Caco-2 (cell line): ENCODE results near the gene FCHSD1. TPM values are rescaled to one million over a fixed set of nuclear protein-coding genes. Genes with fewer than 3 reads are reported as not detected.
A peak's percentile ranks its signal among the peaks of the same experiment; 100 is the strongest.

Experiments
- BruUV-seq: library from RNA; stranded (reverse); fragments of 400-500 nt; replicated peaks from 2 replicates; lab custom pipeline; 2021; lab: Mats Ljungman, UMichigan
- CTCF ChIA-PET: fragments of 300-600 bp; sonication (Branson Sonifier 250); formaldehyde crosslinking; loops from one replicate; lab custom pipeline; 2022; ENCODE audit warnings: antibody characterized with exemption; lab: Charles Lee
- POLR2A ChIA-PET: fragments of 300-600 bp; sonication (Branson Sonifier 250); formaldehyde crosslinking; loops from one replicate; lab custom pipeline; 2022; ENCODE audit warnings: antibody characterized with exemption; lab: Charles Lee
- DNase-seq, 2 experiments: peaks; one replicate each; pipeline versions ENCODE4 v3.0.0 to v3.0.0-alpha.2; 2020 to 2022
- H3K27me3 ChIP-seq: replicated peaks from 2 replicates; pipeline ENCODE4 v1.6.0; 2011; ENCODE audit warnings: low read length; ENCODE audit not compliant: control insufficient read depth, insufficient read depth
- H3K36me3 ChIP-seq: 2 replicates; pipeline ENCODE4 v1.5.1; 2011; ENCODE audit warnings: low read length; ENCODE audit not compliant: control insufficient read depth, insufficient read depth
- H3K4me1 ChIP-seq: fragments of 250-450 bp; sonication (Bioruptor Pico); 2 replicates; pipeline ENCODE4 v1.5.1; 2020; ENCODE audit warnings: mild to moderate bottlenecking
- H3K4me3 ChIP-seq: 2 replicates; pipeline ENCODE4 v1.5.1; 2011; ENCODE audit warnings: low read depth, mild to moderate bottlenecking, control low read depth, low read length
- H3K9me3 ChIP-seq: fragments of 250-450 bp; sonication (Bioruptor Pico); 2 replicates; pipeline ENCODE4 v1.5.1; 2020; ENCODE audit warnings: mild to moderate bottlenecking, moderate library complexity
- H3K27ac Mint-ChIP-seq: one replicate; pipeline ENCODE4 v1.8.0; 2022; ENCODE audit warnings: mixed read lengths; ENCODE audit not compliant: unreplicated experiment
- H3K27me3 Mint-ChIP-seq: one replicate; pipeline ENCODE4 v1.8.0; 2022; ENCODE audit warnings: mixed read lengths; ENCODE audit not compliant: insufficient read depth, unreplicated experiment
- H3K36me3 Mint-ChIP-seq: one replicate; pipeline ENCODE4 v1.8.0; 2022; ENCODE audit warnings: mild to moderate bottlenecking, mixed read lengths; ENCODE audit not compliant: insufficient read depth, unreplicated experiment
- H3K4me1 Mint-ChIP-seq: one replicate; pipeline ENCODE4 v1.8.0; 2022; ENCODE audit warnings: low read depth, mixed read lengths; ENCODE audit not compliant: unreplicated experiment
- H3K4me3 Mint-ChIP-seq: one replicate; pipeline ENCODE4 v1.8.0; 2022; ENCODE audit warnings: mild to moderate bottlenecking, moderate library complexity, mixed read lengths; ENCODE audit not compliant: unreplicated experiment
- H3K9me3 Mint-ChIP-seq: one replicate; pipeline ENCODE4 v1.8.0; 2022; ENCODE audit warnings: mixed read lengths; ENCODE audit not compliant: unreplicated experiment
- intact Hi-C: fragments of 100-400 bp; cut with micrococcal nuclease; formaldehyde crosslinking; loops from one replicate; pipeline ENCODE4 v1.10.0; 2022; ENCODE audit not compliant: unreplicated experiment
- total RNA-seq: library from RNA; stranded (reverse); gene quantifications from 2 replicates; pipeline ENCODE4 v1.2.3, GENCODE V29; 2022
- TF ChIP-seq, protein P1 (sequence below), 2 experiments: fragments of 200-600 bp in 1 of 2; IDR thresholded peaks; 1 replicate in 1 of 2; 2 replicates in 1 of 2; pipeline versions ENCODE4 v1.5.1 to v1.8.0; 2011 to 2022; ENCODE audit warnings: antibody characterized with exemption in 1 of 2, control low read depth in 1 of 2, inconsistent platforms in 1 of 2, low read depth in 1 of 2, low read length in 1 of 2, mild to moderate bottlenecking in 1 of 2, moderate library complexity in 1 of 2; ENCODE audit not compliant: insufficient read depth in 1 of 2, severe bottlenecking in 1 of 2, unreplicated experiment in 1 of 2

Gene FCHSD1
- total RNA-seq, 1 experiment from 2014 or later, result 25.0 TPM

DNA sequence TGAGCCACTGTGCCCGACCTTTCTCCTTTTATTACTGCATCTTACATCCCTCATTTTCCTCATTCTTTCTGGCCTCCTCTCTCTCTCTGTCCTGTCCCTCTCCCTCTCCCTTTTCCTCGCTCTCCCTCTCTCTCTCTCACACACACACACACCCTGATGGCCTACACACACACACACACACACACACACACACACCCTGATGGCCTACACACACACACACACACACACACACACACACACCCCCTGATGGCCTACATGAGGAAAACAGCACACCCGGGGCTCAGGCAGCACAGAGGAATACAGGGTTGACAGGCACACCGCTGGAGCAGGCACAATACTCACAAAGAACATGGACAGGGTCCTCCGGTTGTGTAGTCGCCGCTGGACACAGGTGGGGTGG, 3.8 kb upstream of the FCHSD1 start:
- H3K27ac Mint-ChIP-seq, result no peak overlapping the region
- intact Hi-C loops, result no loop called here
- Histone ChIP-seq H3K4me3 (no peak overlapping the region), H3K9me3 (no peaks in the 10 kb centered on the region), H3K27me3 (no peaks in the 10 kb centered on the region), H3K4me1 (peaks cover 5% of the 10 kb centered on the region), H3K36me3 (no peaks in the 10 kb centered on the region; the same call in 1 of the 2 replicates)
- H3K27me3 Mint-ChIP-seq, result peaks cover 3% of the 10 kb centered on the region
- BruUV-seq, result no TSS peak
- no peak for DNase-seq
- POLR2A ChIA-PET, result no interaction called here
- CTCF ChIA-PET, result interaction anchor here (1.2 kb wide), 1 partner anchor 10 kb away, joined by 7 read pairs; no protein-coding TSS in a partner anchor
- H3K9me3 Mint-ChIP-seq, result no peaks in the 10 kb centered on the region
- peaks cover 4% of the 10 kb centered on the region for H3K36me3 Mint-ChIP-seq
- TF ChIP-seq, protein P1, sequence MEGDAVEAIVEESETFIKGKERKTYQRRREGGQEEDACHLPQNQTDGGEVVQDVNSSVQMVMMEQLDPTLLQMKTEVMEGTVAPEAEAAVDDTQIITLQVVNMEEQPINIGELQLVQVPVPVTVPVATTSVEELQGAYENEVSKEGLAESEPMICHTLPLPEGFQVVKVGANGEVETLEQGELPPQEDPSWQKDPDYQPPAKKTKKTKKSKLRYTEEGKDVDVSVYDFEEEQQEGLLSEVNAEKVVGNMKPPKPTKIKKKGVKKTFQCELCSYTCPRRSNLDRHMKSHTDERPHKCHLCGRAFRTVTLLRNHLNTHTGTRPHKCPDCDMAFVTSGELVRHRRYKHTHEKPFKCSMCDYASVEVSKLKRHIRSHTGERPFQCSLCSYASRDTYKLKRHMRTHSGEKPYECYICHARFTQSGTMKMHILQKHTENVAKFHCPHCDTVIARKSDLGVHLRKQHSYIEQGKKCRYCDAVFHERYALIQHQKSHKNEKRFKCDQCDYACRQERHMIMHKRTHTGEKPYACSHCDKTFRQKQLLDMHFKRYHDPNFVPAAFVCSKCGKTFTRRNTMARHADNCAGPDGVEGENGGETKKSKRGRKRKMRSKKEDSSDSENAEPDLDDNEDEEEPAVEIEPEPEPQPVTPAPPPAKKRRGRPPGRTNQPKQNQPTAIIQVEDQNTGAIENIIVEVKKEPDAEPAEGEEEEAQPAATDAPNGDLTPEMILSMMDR (IDR thresholded peaks at IDR 0.05; ENCODE audit: insufficient read depth in 1 of 2, low read depth in 1 of 2, low read length in 1 of 2, severe bottlenecking in 1 of 2, unreplicated experiment in 1 of 2), result no peak
- peaks cover 22% of the 10 kb centered on the region for H3K4me1 Mint-ChIP-seq
- H3K4me3 Mint-ChIP-seq, result no peak overlapping the region

DNA sequence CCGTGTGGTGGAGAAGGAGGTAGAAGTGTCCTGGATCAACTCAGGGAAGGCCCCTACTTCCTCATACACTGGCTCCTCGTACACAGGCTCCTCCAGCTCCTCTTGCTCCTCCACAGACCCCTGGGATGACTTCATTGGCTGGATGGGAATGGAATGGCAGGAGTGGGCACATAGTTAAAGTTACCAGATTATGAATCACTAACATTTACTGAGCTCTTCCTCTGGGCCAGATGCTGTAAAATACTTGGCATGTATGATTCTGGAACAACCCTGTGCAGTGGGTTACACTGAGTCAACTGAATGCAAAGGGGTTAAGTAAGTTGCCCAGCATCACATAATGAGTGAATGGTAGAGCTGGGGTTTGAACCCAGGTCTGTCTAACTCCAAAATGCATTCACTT, 3.1 kb upstream of the FCHSD1 start:
- Mint-ChIP-seq H3K4me3 (no peak overlapping the region), H3K27me3 (peaks cover 3% of the 10 kb centered on the region), H3K36me3 (peaks cover 4% of the 10 kb centered on the region), H3K27ac (no peak overlapping the region), H3K9me3 (no peaks in the 10 kb centered on the region), H3K4me1 (peaks cover 22% of the 10 kb centered on the region)
- Histone ChIP-seq H3K4me3 (no peak overlapping the region), H3K4me1 (peaks cover 5% of the 10 kb centered on the region), H3K9me3 (no peaks in the 10 kb centered on the region), H3K36me3 (no peaks in the 10 kb centered on the region; the same call in 1 of the 2 replicates), H3K27me3 (no peaks in the 10 kb centered on the region)
- CTCF ChIA-PET, result interaction anchor here (1.2 kb wide), 1 partner anchor 11 kb away, joined by 7 read pairs; no protein-coding TSS in a partner anchor
- intact Hi-C loops, result no loop called here
- POLR2A ChIA-PET, result no interaction called here
- no TSS peak for BruUV-seq
- DNase-seq, result no peak
- TF ChIP-seq, protein P1 (IDR thresholded peaks at IDR 0.05; ENCODE audit: insufficient read depth in 1 of 2, low read depth in 1 of 2, low read length in 1 of 2, severe bottlenecking in 1 of 2, unreplicated experiment in 1 of 2), result no peak

DNA sequence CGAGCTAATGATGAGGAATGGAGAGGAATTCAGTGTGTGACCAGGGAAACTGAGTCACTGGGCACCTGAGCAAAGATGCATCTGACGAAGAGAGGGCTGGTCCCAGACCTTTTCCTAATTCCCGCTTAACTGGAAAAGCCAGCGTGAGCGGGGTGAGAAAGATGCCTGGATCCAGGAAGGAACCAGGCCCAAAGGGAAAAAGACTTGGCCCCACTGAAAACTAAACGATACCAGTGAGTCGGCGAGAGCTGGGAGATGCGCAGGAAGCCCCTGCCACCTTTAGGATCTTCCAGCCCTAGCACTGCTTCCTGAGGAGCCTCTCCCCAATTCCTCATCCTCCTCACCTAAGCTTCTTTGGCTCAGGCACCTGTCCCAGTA, 499 bp upstream of the FCHSD1 start:
- DNase-seq, result peak in 1 of 2 experiments; percentile 26
- peak overlapping the region; percentile 92 for H3K4me3 Mint-ChIP-seq
- peak overlapping the region; percentile 21 for H3K27ac Mint-ChIP-seq
- BruUV-seq, result no TSS peak
- peaks cover 22% of the 10 kb centered on the region for H3K4me1 Mint-ChIP-seq
- H3K9me3 Mint-ChIP-seq, result no peaks in the 10 kb centered on the region
- Histone ChIP-seq H3K9me3 (no peaks in the 10 kb centered on the region), H3K27me3 (no peaks in the 10 kb centered on the region), H3K4me3 (peak overlapping the region; percentile 75), H3K4me1 (peaks cover 5% of the 10 kb centered on the region), H3K36me3 (peaks cover 2% of the 10 kb centered on the region; the same call in 1 of the 2 replicates)
- H3K36me3 Mint-ChIP-seq, result peaks cover 4% of the 10 kb centered on the region
- H3K27me3 Mint-ChIP-seq, result no peaks in the 10 kb centered on the region
- POLR2A ChIA-PET, result interaction anchor here (1.4 kb wide), 1 partner anchor 15 kb away, joined by 19 read pairs; the partner anchor contains the start of genes HDAC3 and RELL2
- TF ChIP-seq, protein P1 (IDR thresholded peaks at IDR 0.05; ENCODE audit: insufficient read depth in 1 of 2, low read depth in 1 of 2, low read length in 1 of 2, severe bottlenecking in 1 of 2, unreplicated experiment in 1 of 2), result no peak
- intact Hi-C loops, result loop anchor here (1.0 kb wide), 2 partner anchors 15 to 33 kb away; partner anchors contain the start of genes DIAPH1, HDAC3 and RELL2
- CTCF ChIA-PET, result interaction anchor here (0.6 to 1.4 kb wide), 4 partner anchors 14 to 238 kb away, joined by 3 to 7 read pairs (median 4); no protein-coding TSS in a partner anchor
